HepG2 (cell line): ENCODE measurements around the gene PIAS1. TPM values are rescaled to one million over a fixed set of nuclear protein-coding genes. Genes with fewer than 3 reads are reported as not detected.

ENCODE experiments used
- ATAC-seq: fragments of 200-7000 bp; cut with Tn5 transposase; 3 replicates; pipeline ENCODE4 v1.9.1; 2020; ENCODE audit warnings: mild to moderate bottlenecking, moderate library complexity
- BruUV-seq: library from RNA; stranded (reverse); fragments of 400-500 nt; replicated peaks from 2 replicates; lab custom pipeline; 2021; lab: Mats Ljungman, UMichigan
- CTCF ChIA-PET: fragments of 300-600 bp; formaldehyde crosslinking; extraction: SDS; loops from one replicate; lab custom pipeline; 2021; ENCODE audit warnings: low total read pairs, inconsistent platforms, low intra/inter-chr PET ratio; lab: Yijun Ruan, JAX
- POLR2A ChIA-PET: fragments of 350-600 bp; sonication (Branson Sonifier 250); formaldehyde crosslinking; loops from one replicate; lab custom pipeline; 2020; ENCODE audit warnings: antibody characterized with exemption, inconsistent platforms; lab: Yijun Ruan, JAX
- DNase-seq: peaks from one replicate; pipeline ENCODE4 v3.0.0-alpha.2; 2015; ENCODE audit warnings: low spot score
- FAIRE-seq: peaks from 3 replicates; lab custom pipeline; 2011; peaks lifted over from hg19 to GRCh38; lab: Jason Lieb, UNC
- H2AFZ ChIP-seq: one replicate; pipeline ENCODE4 v1.6.1; 2011; ENCODE audit warnings: low read length, inconsistent platforms
- H3K27ac ChIP-seq: fragments of 300-600 bp; 3 replicates; pipeline ENCODE4 v1.8.0; 2011; ENCODE audit warnings: mixed run types, mild to moderate bottlenecking, mixed read lengths, low read length, inconsistent platforms; ENCODE audit not compliant: insufficient read depth; ENCODE audit errors: extremely low read length
- H3K27me3 ChIP-seq, 2 experiments: fragments of 200-600 bp in 1 of 2; 2 replicates in 1 of 2; 3 replicates in 1 of 2; pipeline versions ENCODE4 v1.6.0 to v1.8.0; 2011; ENCODE audit warnings: low read length in 2 of 2, mild to moderate bottlenecking in 2 of 2, moderate library complexity in 2 of 2, inconsistent platforms in 1 of 2; ENCODE audit not compliant: insufficient read depth in 2 of 2, control insufficient read depth in 1 of 2
- H3K36me3 ChIP-seq, 2 experiments: fragments of 200-600 bp in 1 of 2; replicated peaks in 1 of 2; 2 replicates in 1 of 2; 3 replicates in 1 of 2; pipeline versions ENCODE4 v1.5.1 to v1.8.0; 2011; ENCODE audit warnings: low read length in 2 of 2, inconsistent platforms in 1 of 2; ENCODE audit not compliant: insufficient read depth in 2 of 2, control insufficient read depth in 1 of 2
- H3K4me1 ChIP-seq: 2 replicates; pipeline ENCODE4 v1.5.1; 2012; ENCODE audit warnings: low read length, inconsistent platforms; ENCODE audit not compliant: insufficient read depth
- H3K4me2 ChIP-seq: 2 replicates; pipeline ENCODE4 v1.6.0; 2011; ENCODE audit warnings: low read depth, low read length, inconsistent platforms
- H3K4me3 ChIP-seq, 3 experiments: fragments of 200-600 bp in 1 of 3; sonication (generic), shearing (Covaris generic) in 1 of 3; replicated peaks in 1 of 3; 2 replicates each; pipeline ENCODE4 v1.5.1; 2011 to 2016; ENCODE audit warnings: low read length in 3 of 3, inconsistent platforms in 2 of 3, low read depth in 2 of 3, mild to moderate bottlenecking in 2 of 3, control low read depth in 1 of 3, mixed read lengths in 1 of 3; ENCODE audit not compliant: insufficient read depth in 1 of 3
- H3K79me2 ChIP-seq: one replicate; pipeline ENCODE4 v1.6.1; 2011; ENCODE audit warnings: low read length, inconsistent platforms; ENCODE audit not compliant: insufficient read depth
- H3K9ac ChIP-seq: 2 replicates; pipeline ENCODE4 v1.6.0; 2011; ENCODE audit warnings: mild to moderate bottlenecking, low read depth, low read length, inconsistent platforms; ENCODE audit not compliant: insufficient read depth
- H3K9me3 ChIP-seq: 2 replicates; pipeline ENCODE4 v1.5.1; 2012; ENCODE audit warnings: mild to moderate bottlenecking, low read length
- H4K20me1 ChIP-seq: 2 replicates; pipeline ENCODE4 v1.6.0; 2011; ENCODE audit warnings: inconsistent platforms, mild to moderate bottlenecking, low read length, moderate library complexity; ENCODE audit not compliant: insufficient read depth
- CTCF ChIP-seq: sonication (generic); formaldehyde crosslinking; IDR thresholded peaks from 2 replicates; pipeline ENCODE4 v1.5.0; 2020; ENCODE audit warnings: mild to moderate bottlenecking, missing genetic modification reagents, moderate library complexity
- GATAD2A ChIP-seq: IDR thresholded peaks from 2 replicates; pipeline ENCODE4 v1.6.1; 2016
- POLR2G ChIP-seq: fragments of 200-400 bp; formaldehyde crosslinking; IDR thresholded peaks from 2 replicates; pipeline ENCODE4 v1.6.1; 2018; ENCODE audit warnings: mild to moderate bottlenecking, low read depth, low read length, moderate library complexity
- RARA ChIP-seq: IDR thresholded peaks from 2 replicates; pipeline ENCODE4 v1.6.1; 2016; ENCODE audit warnings: missing genetic modification reagents, missing compliant biosample characterization
- RXRA ChIP-seq: sonication (generic); formaldehyde crosslinking; IDR thresholded peaks from 2 replicates; pipeline ENCODE4 v1.5.1; 2020; ENCODE audit warnings: missing genetic modification reagents
- SNAI1 ChIP-seq: sonication (generic); formaldehyde crosslinking; IDR thresholded peaks from 2 replicates; pipeline ENCODE4 v1.5.0; 2020; ENCODE audit warnings: mild to moderate bottlenecking, missing genetic modification reagents, borderline replicate concordance
- TRAFD1 ChIP-seq: sonication (generic); formaldehyde crosslinking; IDR thresholded peaks from 2 replicates; pipeline ENCODE4 v1.5.1; 2020; ENCODE audit warnings: missing genetic modification reagents, mild to moderate bottlenecking, borderline replicate concordance
- U2AF2 ChIP-seq: fragments of 200-400 bp; formaldehyde crosslinking; IDR thresholded peaks from 2 replicates; pipeline ENCODE4 v1.6.1; 2017; ENCODE audit warnings: low read depth, mild to moderate bottlenecking, low read length
- ZNF235 ChIP-seq: sonication (generic); formaldehyde crosslinking; IDR thresholded peaks from 2 replicates; pipeline ENCODE4 v1.8.1; 2023; ENCODE audit warnings: mild to moderate bottlenecking, missing genetic modification reagents, borderline replicate concordance
- ZNF24 ChIP-seq: fragments of 450-650 bp; IDR thresholded peaks from 2 replicates; pipeline ENCODE4 v1.6.1; 2017; ENCODE audit warnings: antibody characterized with exemption, mild to moderate bottlenecking
- ZNF317 ChIP-seq: sonication (generic); formaldehyde crosslinking; IDR thresholded peaks from 2 replicates; pipeline ENCODE4 v1.5.0; 2020; ENCODE audit warnings: mild to moderate bottlenecking, missing genetic modification reagents
- ZNF430 ChIP-seq: sonication (generic); formaldehyde crosslinking; IDR thresholded peaks from 2 replicates; pipeline ENCODE4 v1.9.0; 2021; ENCODE audit warnings: mild to moderate bottlenecking, missing genetic modification reagents
- ZSCAN20 ChIP-seq: sonication (generic); formaldehyde crosslinking; IDR thresholded peaks from 2 replicates; pipeline ENCODE4 v1.4.0; 2020; ENCODE audit warnings: missing genetic modification reagents, mild to moderate bottlenecking, borderline replicate concordance
- ZSCAN22 ChIP-seq: sonication (generic); formaldehyde crosslinking; IDR thresholded peaks from 2 replicates; pipeline ENCODE4 v1.4.0; 2020; ENCODE audit warnings: mild to moderate bottlenecking, missing genetic modification reagents
- WGBS: methylation state at CpG from one replicate; pipeline ENCODE4 v1.1.6; 2017; ENCODE audit warnings: low lambda C conversion rate; 5-methylcytosine and 5-hydroxymethylcytosine counted together
- in situ Hi-C: cut with HindIII; loops from 2 replicates; pipeline ENCODE4 v1.10.0; 2017; ENCODE audit warnings: low pct_unique_long_range_greater_than_20kb; ENCODE audit not compliant: extremely low pct_ligation_motif_present
- intact Hi-C: fragments of 100-400 bp; cut with micrococcal nuclease; formaldehyde crosslinking; loops from one replicate; pipeline ENCODE4 v1.10.0; 2022; ENCODE audit not compliant: unreplicated experiment
- polyA plus RNA-seq, 8 experiments: library from polyadenylated mRNA; depleted of rRNA in 3 of 8; stranded (reverse) in 7 of 8; unstranded in 1 of 8; fragments of >200 nt; fragmentation: Illumina TruSeq in 4 of 8; extraction: Trizol in 4 of 8; gene quantifications; 2 replicates each; pipeline versions ENCODE4 v1.2.1 to v1.2.3, GENCODE V29; 2011 to 2016; ENCODE audit warnings: low read depth in 4 of 8, missing spikeins in 1 of 8, mixed read lengths in 1 of 8; ENCODE audit not compliant: insufficient read depth in 1 of 8
- total RNA-seq, 5 experiments: library from RNA; depleted of rRNA; stranded (reverse); fragments of >200 nt; fragmentation: Illumina TruSeq; extraction: Trizol; gene quantifications; 2 replicates each; pipeline ENCODE4 v1.2.3, GENCODE V29; 2016; ENCODE audit warnings: low read depth in 1 of 5
- TF ChIP-seq, protein P1 (sequence below): sonication (generic); formaldehyde crosslinking; IDR thresholded peaks from 2 replicates; pipeline ENCODE4 v1.8.0; 2022; ENCODE audit warnings: mild to moderate bottlenecking, missing genetic modification reagents, borderline replicate concordance
- TF ChIP-seq, protein P2 (sequence below): sonication (generic); formaldehyde crosslinking; IDR thresholded peaks from 2 replicates; pipeline ENCODE4 v1.9.0; 2021; ENCODE audit warnings: missing genetic modification reagents, mild to moderate bottlenecking, borderline replicate concordance
- TF ChIP-seq, protein P3 (sequence below): sonication (generic); formaldehyde crosslinking; IDR thresholded peaks from 2 replicates; pipeline ENCODE4 v1.4.0; 2020; ENCODE audit warnings: low read depth, mild to moderate bottlenecking, missing genetic modification reagents

PIAS1 gene
- total and polyA plus RNA-seq, 2 of the 13 experiments (the other 11 are each of a cell fraction or from before 2014, with no cell fraction given) = 20.7 to 33.7 TPM

GRCh38 chr15:68137096-68137495 lies 83.0 kb downstream of the PIAS1 start:
- TF ChIP-seq RXRA (CRISPR knock-in tag) (no peak), POLR2G (no peak), RARA (CRISPR knock-in tag) (no peak), ZNF24 (no peak), TRAFD1 (CRISPR knock-in tag) (no peak), ZNF317 (CRISPR knock-in tag) (no peak), ZSCAN22 (CRISPR knock-in tag) (no peak), U2AF2 (no peak), SNAI1 (CRISPR knock-in tag) (no peak), ZSCAN20 (no peak), CTCF (CRISPR knock-in tag) (no peak), ZNF430 (CRISPR knock-in tag) (no peak), ZNF235 (CRISPR knock-in tag) (no peak), GATAD2A (CRISPR knock-in tag) (no peak)
- TF ChIP-seq, protein P1, sequence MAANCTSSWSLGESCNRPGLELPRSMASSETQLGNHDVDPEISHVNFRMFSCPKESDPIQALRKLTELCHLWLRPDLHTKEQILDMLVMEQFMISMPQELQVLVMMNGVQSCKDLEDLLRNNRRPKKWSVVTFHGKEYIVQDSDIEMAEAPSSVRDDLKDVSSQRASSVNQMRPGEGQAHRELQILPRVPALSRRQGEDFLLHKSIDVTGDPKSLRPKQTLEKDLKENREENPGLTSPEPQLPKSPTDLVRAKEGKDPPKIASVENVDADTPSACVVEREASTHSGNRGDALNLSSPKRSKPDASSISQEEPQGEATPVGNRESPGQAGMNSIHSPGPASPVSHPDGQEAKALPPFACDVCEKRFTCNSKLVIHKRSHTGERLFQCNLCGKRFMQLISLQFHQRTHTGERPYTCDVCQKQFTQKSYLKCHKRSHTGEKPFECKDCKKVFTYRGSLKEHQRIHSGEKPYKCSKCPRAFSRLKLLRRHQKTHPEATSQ = no peak
- TF ChIP-seq, protein P2, sequence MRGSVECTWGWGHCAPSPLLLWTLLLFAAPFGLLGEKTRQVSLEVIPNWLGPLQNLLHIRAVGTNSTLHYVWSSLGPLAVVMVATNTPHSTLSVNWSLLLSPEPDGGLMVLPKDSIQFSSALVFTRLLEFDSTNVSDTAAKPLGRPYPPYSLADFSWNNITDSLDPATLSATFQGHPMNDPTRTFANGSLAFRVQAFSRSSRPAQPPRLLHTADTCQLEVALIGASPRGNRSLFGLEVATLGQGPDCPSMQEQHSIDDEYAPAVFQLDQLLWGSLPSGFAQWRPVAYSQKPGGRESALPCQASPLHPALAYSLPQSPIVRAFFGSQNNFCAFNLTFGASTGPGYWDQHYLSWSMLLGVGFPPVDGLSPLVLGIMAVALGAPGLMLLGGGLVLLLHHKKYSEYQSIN = no peak
- TF ChIP-seq, protein P3, sequence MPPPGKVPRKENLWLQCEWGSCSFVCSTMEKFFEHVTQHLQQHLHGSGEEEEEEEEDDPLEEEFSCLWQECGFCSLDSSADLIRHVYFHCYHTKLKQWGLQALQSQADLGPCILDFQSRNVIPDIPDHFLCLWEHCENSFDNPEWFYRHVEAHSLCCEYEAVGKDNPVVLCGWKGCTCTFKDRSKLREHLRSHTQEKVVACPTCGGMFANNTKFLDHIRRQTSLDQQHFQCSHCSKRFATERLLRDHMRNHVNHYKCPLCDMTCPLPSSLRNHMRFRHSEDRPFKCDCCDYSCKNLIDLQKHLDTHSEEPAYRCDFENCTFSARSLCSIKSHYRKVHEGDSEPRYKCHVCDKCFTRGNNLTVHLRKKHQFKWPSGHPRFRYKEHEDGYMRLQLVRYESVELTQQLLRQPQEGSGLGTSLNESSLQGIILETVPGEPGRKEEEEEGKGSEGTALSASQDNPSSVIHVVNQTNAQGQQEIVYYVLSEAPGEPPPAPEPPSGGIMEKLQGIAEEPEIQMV (CRISPR knock-in tag) = no peak
- Histone ChIP-seq H3K36me3 (no peaks in the 10 kb centered on the region; a peak in 2 of 5 replicates), H3K4me2 (no peak overlapping the region), H3K27me3 (no peaks in the 10 kb centered on the region), H3K9ac (no peak overlapping the region), H4K20me1 (no peaks in the 10 kb centered on the region), H3K4me1 (peaks cover 20% of the 10 kb centered on the region), H3K4me3 (no peak overlapping the region), H3K79me2 (peaks cover 6% of the 10 kb centered on the region), H3K9me3 (no peaks in the 10 kb centered on the region), H2AFZ (no peak overlapping the region), H3K27ac (no peak overlapping the region)
- intact Hi-C loops = no loop called here
- in situ Hi-C loops = no loop called here
- no peak for ATAC-seq
- ChIA-PET CTCF (no interaction called here), POLR2A (no interaction called here)
- BruUV-seq = TSS peak; percentile 24
- FAIRE-seq = no peak
- 94% methylated on average over 1 of the region's 1 CpG for WGBS
- DNase-seq = no peak
